ENCODE results near the gene KRTAP2-2.
"Not testable (repeated sequence)": the region's sequence is repeated elsewhere in the genome, so short reads cannot be mapped to it uniquely, and the experiment has no call there.

The KRTAP2-2 gene

GRCh38 chr17:41057547-41057946, 2.5 kb upstream of the KRTAP2-2 start:
- H3K27me3 ChIP-seq (ENCODE audit: control insufficient read depth, low read length) = 0 out of 2 replicates have a peak, but pooled peaks cover 2% of the 10 kb centered on the region
- H4K20me1 ChIP-seq (ENCODE audit: control insufficient read depth, insufficient read depth, low read depth, low read length) = no peaks in the 10 kb centered on the region
- H3K79me2 ChIP-seq (ENCODE audit: control insufficient read depth, low read length) = no peaks in the 10 kb centered on the region
- no peaks in the 10 kb centered on the region for H3K9me3 ChIP-seq (ENCODE audit: control insufficient read depth, insufficient read depth, low read length)
- no peaks in the 10 kb centered on the region for H3K9me2 ChIP-seq (replicated peaks; ENCODE audit: control insufficient read depth, low read length)
- no peak for TF ChIP-seq CTCF (IDR thresholded peaks at IDR 0.05; ENCODE audit: low read depth, low read length, poor library complexity, severe bottlenecking)
- no peak for TF ChIP-seq EZH2phosphoT487 (IDR thresholded peaks at IDR 0.05; ENCODE audit: borderline replicate concordance, low read length)
- H3K27ac ChIP-seq (ENCODE audit: low read depth, low read length) = no peak overlapping the region
- H3F3A ChIP-seq (ENCODE audit: control insufficient read depth, insufficient read depth) = no peaks in the 10 kb centered on the region
- no peak overlapping the region for H3K4me2 ChIP-seq (ENCODE audit: low read length)
- no peaks in the 10 kb centered on the region for H3K36me3 ChIP-seq (ENCODE audit: control insufficient read depth, low read length)
- H3K4me3 ChIP-seq (ENCODE audit: low read length) = no peak overlapping the region
- H3K4me1 ChIP-seq (ENCODE audit: control insufficient read depth, low read length) = no peaks in the 10 kb centered on the region

GRCh38 chr17:41054556-41054955, 474 bp downstream of the KRTAP2-2 start:
- H3K27me3 ChIP-seq (ENCODE audit: control insufficient read depth, low read length); H3K79me2 ChIP-seq (ENCODE audit: control insufficient read depth, low read length); H3F3A ChIP-seq (ENCODE audit: control insufficient read depth, insufficient read depth); H3K4me1 ChIP-seq (ENCODE audit: control insufficient read depth, low read length); H3K27ac ChIP-seq (ENCODE audit: low read depth, low read length); H3K36me3 ChIP-seq (ENCODE audit: control insufficient read depth, low read length); H4K20me1 ChIP-seq (ENCODE audit: control insufficient read depth, insufficient read depth, low read depth, low read length); H3K9me2 ChIP-seq (replicated peaks; ENCODE audit: control insufficient read depth, low read length); H3K4me2 ChIP-seq (ENCODE audit: low read length); H3K9me3 ChIP-seq (ENCODE audit: control insufficient read depth, insufficient read depth, low read length); H3K4me3 ChIP-seq (ENCODE audit: low read length): not testable (repeated sequence)

- H3K36me3 ChIP-seq (ENCODE audit: control insufficient read depth, low read length) = no peaks in the 10 kb centered on the region
- TF ChIP-seq CTCF (IDR thresholded peaks at IDR 0.05; ENCODE audit: low read depth, low read length, poor library complexity, severe bottlenecking) = no peak
- no peak for TF ChIP-seq EZH2phosphoT487 (IDR thresholded peaks at IDR 0.05; ENCODE audit: borderline replicate concordance, low read length)
- no peaks in the 10 kb centered on the region for H3K79me2 ChIP-seq (ENCODE audit: control insufficient read depth, low read length)
- H3K4me3 ChIP-seq (ENCODE audit: low read length) = no peak overlapping the region
- H3K4me2 ChIP-seq (ENCODE audit: low read length) = no peak overlapping the region
- H3K9me2 ChIP-seq (replicated peaks; ENCODE audit: control insufficient read depth, low read length) = no peaks in the 10 kb centered on the region
- no peaks in the 10 kb centered on the region for H3K9me3 ChIP-seq (ENCODE audit: control insufficient read depth, insufficient read depth, low read length)
- H3F3A ChIP-seq (ENCODE audit: control insufficient read depth, insufficient read depth) = no peaks in the 10 kb centered on the region
- H3K4me1 ChIP-seq (ENCODE audit: control insufficient read depth, low read length) = peaks cover 3% of the 10 kb centered on the region
- H3K27ac ChIP-seq (ENCODE audit: low read depth, low read length) = no peak overlapping the region
- no peaks in the 10 kb centered on the region for H4K20me1 ChIP-seq (ENCODE audit: control insufficient read depth, insufficient read depth, low read depth, low read length)
- 0 out of 2 replicates have a peak, but pooled peaks cover 2% of the 10 kb centered on the region for H3K27me3 ChIP-seq (ENCODE audit: control insufficient read depth, low read length)
Observed at GRCh38 chr17:41054025-41054424, 1.0 kb downstream of the KRTAP2-2 start.

- H3K4me2 ChIP-seq (ENCODE audit: low read length) = no peak overlapping the region
- H3K36me3 ChIP-seq (ENCODE audit: control insufficient read depth, low read length) = no peaks in the 10 kb centered on the region
- no peak overlapping the region for H3K4me3 ChIP-seq (ENCODE audit: low read length)
- peaks cover 9% of the 10 kb centered on the region for H3K4me1 ChIP-seq (ENCODE audit: control insufficient read depth, low read length)
- H3K9me2 ChIP-seq (replicated peaks; ENCODE audit: control insufficient read depth, low read length) = no peaks in the 10 kb centered on the region
- H4K20me1 ChIP-seq (ENCODE audit: control insufficient read depth, insufficient read depth, low read depth, low read length) = no peaks in the 10 kb centered on the region
- H3K27ac ChIP-seq (ENCODE audit: low read depth, low read length) = no peak overlapping the region
- H3K27me3 ChIP-seq (ENCODE audit: control insufficient read depth, low read length) = 0 out of 2 replicates have a peak, but pooled peaks cover 6% of the 10 kb centered on the region
- no peaks in the 10 kb centered on the region for H3F3A ChIP-seq (ENCODE audit: control insufficient read depth, insufficient read depth)
- no peaks in the 10 kb centered on the region for H3K9me3 ChIP-seq (ENCODE audit: control insufficient read depth, insufficient read depth, low read length)
- TF ChIP-seq CTCF (IDR thresholded peaks at IDR 0.05; ENCODE audit: low read depth, low read length, poor library complexity, severe bottlenecking) (no peak), EZH2phosphoT487 (IDR thresholded peaks at IDR 0.05; ENCODE audit: borderline replicate concordance, low read length) (no peak)
- H3K79me2 ChIP-seq (ENCODE audit: control insufficient read depth, low read length) = no peaks in the 10 kb centered on the region
Observed at GRCh38 chr17:41052566-41052965, 2.5 kb downstream of the KRTAP2-2 start.
